NCI-H128 (cell line): ENCODE measurements around the gene PDCD1LG2.
"Not testable (repeated sequence)": the region's sequence is repeated elsewhere in the genome, so short reads cannot be mapped to it uniquely, and the experiment has no call there.

ENCODE experiments used
- DNase-seq: peaks from one replicate; lab custom pipeline; 2025; ENCODE audit not compliant: unreplicated experiment; lab: John Stamatoyannopoulos, UW

PDCD1LG2 gene

DNA sequence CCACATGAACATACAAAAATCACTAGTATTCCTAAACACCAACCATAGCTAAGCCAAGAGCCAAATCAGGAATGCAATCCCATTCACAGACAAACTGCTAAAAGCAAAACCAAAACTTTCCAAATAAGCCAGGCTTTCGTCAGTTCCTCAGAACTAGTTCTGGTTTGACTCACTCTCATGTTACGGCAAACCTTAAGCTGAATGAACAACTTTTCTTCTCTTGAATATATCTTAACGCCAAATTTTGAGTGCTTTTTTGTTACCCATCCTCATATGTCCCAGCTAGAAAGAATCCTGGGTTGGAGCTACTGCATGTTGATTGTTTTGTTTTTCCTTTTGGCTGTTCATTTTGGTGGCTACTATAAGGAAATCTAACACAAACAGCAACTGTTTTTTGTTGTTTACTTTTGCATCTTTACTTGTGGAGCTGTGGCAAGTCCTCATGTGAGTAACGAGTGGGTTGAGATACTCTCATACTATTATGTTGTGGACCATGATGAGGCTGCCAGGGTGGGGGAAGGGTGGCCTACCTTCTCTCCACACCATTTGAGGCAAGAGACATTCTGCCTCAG, at the start of gene PDCD1LG2:
PDCD1LG2 (plus strand) TSS at position 172 of the 572 bp plus-strand sequence. CDS start 12,016 bp downstream, outside the sequence.
- no peak for DNase-seq

GRCh38 chr9:5464831-5465330, 45.5 kb upstream of the PDCD1LG2 start:
- not testable (repeated sequence) for DNase-seq

GRCh38 chr9:5466005-5466404, 44.3 kb upstream of the PDCD1LG2 start:
- no peak for DNase-seq

- DNase-seq, result no peak
Measured at GRCh38 chr9:5466766-5467165, 43.6 kb upstream of the PDCD1LG2 start.

DNA sequence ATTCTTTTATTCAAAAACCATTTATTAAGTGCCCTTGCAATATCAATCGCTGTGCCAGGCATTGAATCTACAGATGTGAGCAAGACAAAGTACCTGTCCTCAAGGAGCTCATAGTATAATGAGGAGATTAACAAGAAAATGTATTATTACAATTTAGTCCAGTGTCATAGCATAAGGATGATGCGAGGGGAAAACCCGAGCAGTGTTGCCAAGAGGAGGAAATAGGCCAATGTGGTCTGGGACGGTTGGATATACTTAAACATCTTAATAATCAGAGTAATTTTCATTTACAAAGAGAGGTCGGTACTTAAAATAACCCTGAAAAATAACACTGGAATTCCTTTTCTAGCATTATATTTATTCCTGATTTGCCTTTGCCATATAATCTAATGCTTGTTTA, 41.5 kb upstream of the PDCD1LG2 start:
- no peak for DNase-seq

DNA sequence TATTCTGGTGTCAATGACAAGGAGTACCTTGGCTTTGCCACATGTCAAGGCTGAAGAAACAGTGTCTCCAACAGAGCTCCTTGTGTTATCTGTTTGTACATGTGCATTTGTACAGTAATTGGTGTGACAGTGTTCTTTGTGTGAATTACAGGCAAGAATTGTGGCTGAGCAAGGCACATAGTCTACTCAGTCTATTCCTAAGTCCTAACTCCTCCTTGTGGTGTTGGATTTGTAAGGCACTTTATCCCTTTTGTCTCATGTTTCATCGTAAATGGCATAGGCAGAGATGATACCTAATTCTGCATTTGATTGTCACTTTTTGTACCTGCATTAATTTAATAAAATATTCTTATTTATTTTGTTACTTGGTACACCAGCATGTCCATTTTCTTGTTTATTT, 40.2 kb upstream of the PDCD1LG2 start:
- DNase-seq, result no peak

DNA sequence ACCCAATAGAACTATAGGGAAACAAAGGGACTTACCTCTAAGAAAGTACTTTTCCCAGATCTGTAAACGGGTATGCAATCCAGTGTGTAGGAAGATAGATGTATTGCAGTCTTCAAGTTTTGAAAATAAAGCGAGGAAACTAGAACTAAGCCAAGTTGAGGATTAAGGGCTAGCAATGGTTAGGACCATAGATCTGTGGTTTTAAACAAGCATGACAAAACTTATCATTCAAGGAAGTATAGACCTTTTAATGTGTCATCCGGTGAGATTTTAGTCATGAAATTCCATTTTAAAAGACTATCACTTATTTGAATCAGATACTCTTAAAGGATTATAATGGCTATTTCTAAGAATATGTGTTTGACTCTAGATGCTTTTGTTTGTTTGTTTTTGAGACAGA, 39.5 kb upstream of the PDCD1LG2 start:
- no peak for DNase-seq

GRCh38 chr9:5475611-5476010, 34.7 kb upstream of the PDCD1LG2 start:
- not testable (repeated sequence) for DNase-seq

DNA sequence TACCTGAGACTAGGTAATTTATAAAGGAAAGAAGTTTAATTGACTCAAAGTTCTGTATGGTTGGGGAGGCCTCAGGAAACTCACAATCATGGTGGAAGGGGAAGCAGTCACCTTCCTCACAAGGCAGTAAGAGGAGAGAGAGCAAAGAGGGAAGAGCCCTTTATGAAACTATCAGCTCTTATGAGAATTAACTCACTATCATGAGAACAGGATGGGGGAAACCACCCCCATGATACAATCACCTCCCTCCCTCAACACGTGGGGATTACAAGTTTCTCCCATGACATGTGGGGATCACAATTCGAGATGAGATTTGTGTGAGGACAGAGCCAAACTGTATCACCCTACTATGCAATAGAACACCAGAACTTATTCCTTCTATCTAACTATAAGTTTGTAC, 32.1 kb upstream of the PDCD1LG2 start:
- DNase-seq, result no peak

DNA sequence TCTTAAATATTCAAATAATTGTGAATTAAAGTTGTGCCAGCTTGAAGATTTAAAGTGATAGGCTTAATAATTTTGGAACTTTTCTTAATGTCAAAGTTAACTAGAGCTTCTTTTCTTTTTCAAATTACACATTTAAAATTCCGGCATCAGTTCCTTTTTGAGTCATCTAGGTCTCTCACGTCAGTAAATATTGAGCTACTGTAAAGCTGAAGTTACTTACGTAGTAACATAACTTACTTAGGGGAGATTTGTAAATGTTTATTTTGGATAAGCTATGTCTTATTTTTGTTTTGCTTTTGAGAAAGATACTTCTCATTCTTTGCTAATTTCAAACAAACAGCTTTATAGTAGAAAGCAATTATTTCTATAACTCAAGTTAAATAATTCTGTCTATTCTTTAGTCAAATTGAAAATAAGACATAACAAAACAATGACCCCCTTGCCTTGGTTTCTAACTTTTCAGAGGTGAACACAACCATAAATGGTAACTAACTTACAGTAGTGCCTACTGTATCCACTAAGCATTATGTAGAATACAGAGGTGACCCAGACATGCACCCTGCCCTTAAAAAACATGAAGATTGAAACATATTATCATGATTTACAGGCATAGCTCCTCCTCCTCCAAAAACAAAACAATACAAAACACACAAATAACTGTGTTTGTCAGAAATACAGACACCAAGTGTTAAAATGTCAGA, 30.2 kb upstream of the PDCD1LG2 start:
- DNase-seq, result no peak

GRCh38 chr9:5480919-5481318, 29.4 kb upstream of the PDCD1LG2 start:
- no peak for DNase-seq

GRCh38 chr9:5481322-5482040, 28.9 kb upstream of the PDCD1LG2 start:
- no peak for DNase-seq

DNA sequence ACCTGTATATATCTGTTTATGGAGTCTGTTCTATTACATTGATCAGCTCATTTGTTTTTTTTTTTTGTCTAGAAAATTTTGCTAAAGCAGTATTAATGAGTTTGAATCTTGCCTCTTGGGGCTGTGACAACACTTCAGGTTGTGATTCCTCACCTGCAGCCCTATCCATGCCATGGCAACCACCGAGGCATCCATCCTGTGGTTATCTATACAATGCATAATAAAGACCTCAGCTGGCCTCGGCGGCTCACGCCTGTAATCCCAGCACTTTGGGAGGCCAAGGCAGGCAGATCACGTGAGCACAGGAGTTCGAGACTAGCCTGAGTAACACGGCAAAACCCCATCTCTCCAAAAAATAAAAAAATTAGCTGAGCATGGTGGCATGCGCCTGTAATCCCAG, 28.1 kb upstream of the PDCD1LG2 start:
- DNase-seq, result no peak

- no peak for DNase-seq
Measured at GRCh38 chr9:5483306-5483705, 27.0 kb upstream of the PDCD1LG2 start.

DNA sequence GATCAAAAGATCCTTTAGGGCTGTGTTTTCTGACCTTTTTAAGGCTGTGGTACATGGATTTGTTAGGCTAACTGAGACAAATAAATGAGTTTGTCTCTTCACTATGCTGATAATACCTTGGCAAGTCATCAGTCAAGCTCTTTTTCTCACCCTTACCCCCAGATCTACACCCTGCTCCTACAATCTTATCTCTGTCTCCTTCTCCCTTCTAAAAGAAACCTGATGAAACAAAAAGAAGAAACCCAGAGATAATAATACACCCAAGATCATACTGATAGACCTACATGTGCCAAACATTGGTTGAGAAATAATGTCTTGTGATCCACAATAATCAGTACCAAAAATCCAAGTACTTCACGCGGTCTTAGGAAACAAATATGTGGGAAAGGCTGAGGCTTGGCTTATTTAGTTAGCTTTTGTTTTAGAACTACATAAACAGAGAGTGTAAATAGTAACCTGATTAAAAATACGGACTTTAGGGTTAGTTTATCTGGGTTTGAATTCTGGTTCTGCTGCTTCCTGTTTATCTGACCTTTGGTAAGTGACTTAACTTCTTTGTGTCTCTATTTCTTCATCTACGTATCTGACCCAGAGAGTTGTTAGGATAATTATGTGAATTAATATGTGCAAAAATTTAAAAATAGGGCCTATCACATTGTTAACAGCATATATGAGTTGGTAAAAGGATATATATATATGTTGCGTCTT, 24.8 kb upstream of the PDCD1LG2 start:
- no peak for DNase-seq

- DNase-seq, result no peak
Measured at GRCh38 chr9:5486988-5487387, 23.3 kb upstream of the PDCD1LG2 start.

- no peak for DNase-seq
Measured at GRCh38 chr9:5488221-5489008, 21.9 kb upstream of the PDCD1LG2 start.

- no peak for DNase-seq
Measured at GRCh38 chr9:5489630-5490490, 20.5 kb upstream of the PDCD1LG2 start.

GRCh38 chr9:5492965-5493678, 17.2 kb upstream of the PDCD1LG2 start:
- DNase-seq, result no peak
